Stimulated activated naive CD4-positive, alpha-beta T cell treated with Interleukin-2 at 50 U/mL for 16 hours (primary cell): ENCODE measurements around the gene SPPL2B.

ENCODE experiments used
- DNase-seq: peaks from one replicate; lab custom pipeline; 2025; lab: John Stamatoyannopoulos, UW

SPPL2B gene

GRCh38 chr19:2356036-2356646 lies 27.7 kb downstream of the SPPL2B start:
- DNase-seq: no peak

GRCh38 chr19:2357279-2358206 lies 29.1 kb downstream of the SPPL2B start:
- no peak for DNase-seq

- no peak for DNase-seq
These were observed 30.2 kb downstream of the SPPL2B start for GRCh38 chr19:2358548-2359173.

GRCh38 chr19:2359992-2360685 lies 31.7 kb downstream of the SPPL2B start, which contains the start of gene TMPRSS9:
Gene TMPRSS9, plus strand, starts transcription at chr19:2360265. Its CDS starts 29,521 bp downstream, at chr19:2389786.
- DNase-seq: no peak

GRCh38 chr19:2360833-2361232 lies 32.3 kb downstream of the SPPL2B start:
- DNase-seq: no peak

- no peak for DNase-seq
These were observed 33.0 kb downstream of the SPPL2B start for GRCh38 chr19:2361246-2362045.

GRCh38 chr19:2362046-2362969 lies 33.8 kb downstream of the SPPL2B start:
- no peak for DNase-seq

- DNase-seq: no peak
These were observed 34.5 kb downstream of the SPPL2B start for GRCh38 chr19:2362970-2363300.

GRCh38 chr19:2363419-2363818 lies 34.9 kb downstream of the SPPL2B start:
- DNase-seq: no peak

- DNase-seq: no peak
These were observed 36.9 kb downstream of the SPPL2B start for GRCh38 chr19:2365201-2365970.

GRCh38 chr19:2371656-2372055 lies 43.2 kb downstream of the SPPL2B start:
- no peak for DNase-seq

- DNase-seq: no peak
These were observed 43.7 kb downstream of the SPPL2B start for GRCh38 chr19:2372076-2372612.

GRCh38 chr19:2374808-2375207 lies 46.3 kb downstream of the SPPL2B start:
- DNase-seq: no peak

- DNase-seq: no peak
These were observed 47.1 kb downstream of the SPPL2B start for GRCh38 chr19:2375353-2376121.

GRCh38 chr19:2376784-2377519 lies 48.5 kb downstream of the SPPL2B start:
- DNase-seq: no peak

GRCh38 chr19:2380567-2380966 lies 52.1 kb downstream of the SPPL2B start:
- DNase-seq: no peak

GRCh38 chr19:2381148-2381820 lies 52.8 kb downstream of the SPPL2B start:
- DNase-seq: no peak
